HG03378 (cell line): ENCODE results near the gene TRIP12.
"Not testable (repeated sequence)": the region's sequence is repeated elsewhere in the genome, so short reads cannot be mapped to it uniquely, and the experiment has no call there.

Experiments
- ATAC-seq: cut with Tn5 transposase; IDR thresholded peaks from one replicate; pipeline ENCODE4 v1.9.1; 2021; ENCODE audit warnings: mild to moderate bottlenecking, moderate library complexity; ENCODE audit not compliant: unreplicated experiment

The TRIP12 gene

DNA sequence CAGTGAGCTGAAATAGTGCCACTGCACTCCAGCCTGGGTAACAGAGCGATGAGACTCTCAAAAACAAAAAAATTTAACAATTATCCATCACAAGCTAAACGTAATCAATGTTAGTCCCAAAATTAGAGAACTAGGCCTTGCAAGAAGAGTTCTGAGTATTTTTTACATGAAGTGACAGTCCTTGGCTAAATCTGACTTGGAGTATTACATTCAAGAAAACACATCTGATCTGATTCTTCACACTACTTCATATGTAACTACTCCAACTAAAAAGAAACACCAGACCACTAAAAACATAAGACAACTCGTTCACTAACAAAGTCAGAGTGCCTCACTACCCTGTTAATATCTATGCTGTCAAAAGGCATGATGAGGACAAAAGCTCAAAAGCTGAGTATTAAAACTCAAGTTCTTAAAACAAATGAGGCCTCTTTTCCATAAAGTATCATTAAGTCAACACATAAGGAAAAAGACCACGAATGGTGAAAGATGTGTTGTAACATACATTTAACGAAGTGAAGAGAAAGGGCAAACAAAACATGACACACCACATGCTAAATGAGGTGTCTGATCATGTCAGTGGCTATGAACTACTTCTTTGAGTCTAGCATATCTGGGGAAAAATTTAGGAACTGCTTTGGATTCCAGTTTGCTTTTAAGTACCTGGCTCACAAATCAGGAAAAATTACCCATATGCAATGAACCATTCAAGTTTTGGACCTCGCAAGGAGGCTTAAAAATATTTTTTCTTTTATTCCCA lies 42.4 kb downstream of the TRIP12 start:
- no peak for ATAC-seq

DNA sequence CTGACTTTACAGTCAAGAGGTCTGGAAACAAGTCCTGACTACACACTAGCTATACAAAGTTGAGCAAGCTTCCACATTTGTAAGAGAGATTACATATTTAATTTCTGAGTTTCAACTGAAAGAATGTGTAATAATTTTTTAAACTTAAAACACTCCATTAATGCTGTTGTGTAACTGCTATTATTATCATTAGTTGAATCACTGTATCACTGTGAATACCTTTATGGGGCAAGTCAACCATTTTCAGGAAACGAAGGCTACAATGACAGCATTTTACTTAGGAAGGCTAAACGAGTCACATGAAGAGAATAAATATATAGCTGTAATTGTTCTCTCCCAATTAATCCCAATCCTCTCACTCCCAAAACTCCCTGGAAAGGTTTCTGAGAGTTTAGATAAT lies 46.3 kb downstream of the TRIP12 start:
- ATAC-seq = no peak

DNA sequence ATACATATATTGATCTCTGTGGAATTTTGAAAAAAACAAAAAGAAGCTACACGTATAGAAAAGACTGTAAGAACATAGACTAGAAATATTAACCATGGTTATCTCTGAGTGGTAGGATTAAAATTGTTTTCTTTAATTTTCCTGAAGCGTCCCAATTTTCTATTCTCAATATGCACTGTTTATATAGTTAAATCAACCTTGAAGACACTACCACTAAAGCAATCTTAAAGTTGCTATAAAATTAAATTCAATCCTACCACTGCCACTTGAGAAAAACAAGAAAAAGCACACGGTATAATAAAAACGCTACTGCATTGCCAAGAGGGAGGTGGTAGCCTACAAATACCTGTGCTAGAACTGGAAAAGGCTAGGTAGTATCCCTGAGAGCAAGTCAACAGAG lies 47.2 kb downstream of the TRIP12 start:
- no peak for ATAC-seq

DNA sequence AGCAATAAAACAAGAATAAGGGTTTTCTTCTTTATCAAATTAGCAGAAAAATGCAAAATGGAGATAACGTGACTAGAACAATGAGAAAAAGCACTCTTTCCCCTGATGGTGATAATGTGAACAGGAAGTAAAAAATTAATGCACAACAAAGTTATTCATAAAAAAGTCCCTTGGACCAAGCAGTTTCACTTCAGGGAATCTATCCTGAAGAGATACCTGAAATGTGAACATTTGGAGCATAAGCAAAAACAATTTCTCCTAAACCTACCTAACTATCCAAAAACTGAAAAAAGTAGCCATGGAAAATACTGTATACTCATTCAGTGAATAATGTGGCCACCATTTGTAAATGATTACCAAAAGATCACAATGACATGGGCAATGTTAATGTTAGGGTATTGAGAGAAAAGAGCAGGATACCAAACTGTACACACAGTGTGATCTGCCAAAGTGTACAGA lies 48.7 kb downstream of the TRIP12 start:
- peak; percentile 94 for ATAC-seq

DNA sequence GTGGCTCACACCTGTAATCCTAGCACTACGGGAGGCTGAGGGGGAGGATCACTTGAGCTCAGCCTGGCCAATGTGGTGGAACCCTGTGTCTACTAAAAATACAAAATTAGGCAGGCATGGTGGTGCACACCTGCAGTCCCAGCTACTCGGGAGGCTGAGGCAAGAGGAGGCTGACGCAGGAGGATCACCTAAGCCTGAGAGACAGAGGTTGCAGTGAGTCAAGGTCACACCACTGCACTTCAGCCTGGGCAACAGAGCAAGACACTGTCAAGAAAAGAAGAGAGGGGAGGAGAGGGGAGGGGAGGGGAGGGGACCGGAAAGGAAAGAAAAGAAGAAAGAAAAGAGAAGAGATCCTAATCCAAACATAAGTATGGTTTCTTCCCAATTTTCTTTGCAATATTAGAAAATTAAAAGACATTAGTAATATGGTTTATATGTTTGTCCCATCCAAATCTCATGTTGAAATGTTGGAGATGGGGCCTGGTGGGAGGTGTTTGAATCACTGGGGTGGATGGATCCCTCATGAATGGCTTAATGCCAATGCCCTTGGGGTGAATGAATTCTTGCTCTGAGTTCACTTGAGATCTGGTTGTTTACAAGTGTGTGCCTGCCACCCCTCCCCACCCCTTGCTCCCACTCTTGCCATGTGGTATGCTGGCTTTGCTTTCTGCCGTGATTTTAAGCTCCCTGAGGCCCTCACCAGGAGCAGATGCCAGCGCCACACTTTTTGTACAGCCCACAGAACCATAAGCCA lies 50.7 kb downstream of the TRIP12 start:
- no peak for ATAC-seq

DNA sequence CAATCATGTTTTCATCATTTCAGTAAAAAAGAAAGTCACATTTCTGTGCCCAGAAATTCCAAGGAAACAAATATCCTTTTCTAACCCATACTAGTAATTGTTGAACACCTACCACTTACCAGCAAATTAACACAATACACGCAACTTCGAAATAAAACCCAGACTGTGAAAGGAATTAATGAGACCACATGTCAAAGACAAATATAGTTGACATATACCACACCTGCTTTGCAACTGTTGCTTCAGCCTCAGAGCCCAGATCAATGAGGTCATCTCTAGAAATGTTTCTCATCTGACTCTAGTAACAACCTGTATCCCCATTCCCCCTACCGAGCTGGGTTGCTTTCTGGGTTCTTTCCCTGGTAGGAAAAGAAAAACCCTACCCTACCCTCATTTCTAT lies 52.6 kb downstream of the TRIP12 start:
- no peak for ATAC-seq

DNA sequence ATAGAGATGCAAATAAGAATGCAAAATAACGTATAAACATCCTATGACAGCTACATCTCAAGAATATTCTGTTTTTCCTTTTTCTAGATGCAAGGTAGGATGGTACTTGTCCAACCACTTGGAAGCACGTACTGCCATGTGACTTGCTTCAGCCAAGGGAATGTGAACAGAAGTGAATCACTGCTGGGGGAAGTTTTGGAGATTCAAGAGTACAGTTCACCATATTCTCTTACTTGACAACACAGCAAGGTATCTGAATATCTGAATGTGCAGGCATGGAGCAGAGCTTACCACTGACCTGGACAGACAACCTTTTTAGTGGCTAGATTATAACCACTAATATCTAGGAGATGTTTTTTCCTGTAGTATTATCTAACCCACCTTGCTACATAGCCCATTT lies 53.0 kb downstream of the TRIP12 start:
- no peak for ATAC-seq

DNA sequence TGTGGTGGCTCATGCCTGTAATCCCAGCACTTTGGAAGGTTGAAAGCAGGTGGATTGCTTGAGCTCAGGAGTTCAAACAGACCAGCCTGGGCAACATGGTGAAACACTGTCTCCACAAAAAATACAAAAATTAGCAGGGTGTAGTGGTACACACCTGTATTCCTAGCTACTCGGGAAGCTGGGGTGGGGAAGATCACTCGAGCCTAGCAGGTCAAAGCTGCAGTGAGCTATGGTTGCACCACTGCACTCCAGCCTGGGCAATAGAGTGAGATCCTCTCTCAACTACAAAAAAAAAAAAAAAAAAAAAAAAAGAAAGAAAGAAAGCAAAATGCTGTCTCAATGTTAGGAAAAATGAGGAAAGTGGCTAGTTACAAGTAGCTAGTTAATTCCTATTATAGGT lies 56.8 kb downstream of the TRIP12 start:
- no peak for ATAC-seq

DNA sequence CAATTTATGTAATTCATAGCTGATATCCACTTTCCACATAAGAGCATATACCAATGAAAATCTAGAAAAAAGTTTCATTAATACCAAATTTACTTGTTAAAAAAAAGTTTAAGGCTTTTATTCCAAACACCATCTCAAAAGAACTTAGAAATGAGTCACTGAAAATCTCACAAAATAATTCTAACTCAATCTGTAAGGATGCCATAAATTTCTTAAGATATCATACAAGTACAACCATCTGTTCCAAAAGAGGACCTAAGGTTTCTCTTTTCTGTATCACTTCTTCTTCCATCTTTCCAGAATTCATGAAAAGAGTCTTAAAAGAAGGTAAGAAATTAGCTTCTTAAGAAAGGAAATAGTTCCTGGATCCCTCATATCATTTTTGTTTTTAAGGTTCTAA lies 60.4 kb downstream of the TRIP12 start:
- no peak for ATAC-seq

DNA sequence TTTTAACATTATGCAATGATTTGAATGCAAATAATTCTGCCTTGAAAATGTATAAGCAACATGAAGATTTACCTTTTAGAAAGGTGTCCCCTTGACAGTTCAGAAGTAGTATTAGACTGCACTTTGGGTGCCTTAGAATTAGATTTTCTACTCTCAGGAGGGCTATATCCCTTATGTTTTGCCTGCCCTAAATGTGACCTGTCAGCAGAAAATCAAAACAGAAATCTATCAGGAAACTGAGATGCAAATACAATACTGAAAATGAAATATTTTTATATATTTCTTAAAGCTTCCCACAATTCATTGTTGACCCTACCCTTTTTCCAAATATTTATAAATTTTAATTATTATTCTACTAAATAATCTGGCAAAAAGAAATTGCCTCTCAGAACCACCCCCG lies 61.5 kb downstream of the TRIP12 start:
- ATAC-seq = no peak

DNA sequence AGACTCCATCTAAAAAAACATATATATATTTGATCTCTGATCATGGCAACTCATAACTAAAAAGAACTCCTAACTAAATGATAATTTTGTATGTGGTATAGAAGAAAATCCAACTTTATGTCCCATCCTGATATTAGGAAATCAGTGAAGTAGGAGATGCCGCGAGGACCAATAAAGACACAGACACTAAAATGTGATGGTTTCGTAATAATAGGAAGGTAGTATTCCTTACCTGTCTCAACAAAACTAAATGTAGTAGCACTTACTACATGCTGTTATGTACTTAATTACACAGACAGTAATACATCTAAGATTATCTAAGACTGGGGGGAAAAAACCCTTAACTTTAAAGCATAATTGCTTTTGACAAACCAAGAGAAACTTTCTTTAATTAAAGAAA lies 63.5 kb downstream of the TRIP12 start:
- ATAC-seq = no peak

DNA sequence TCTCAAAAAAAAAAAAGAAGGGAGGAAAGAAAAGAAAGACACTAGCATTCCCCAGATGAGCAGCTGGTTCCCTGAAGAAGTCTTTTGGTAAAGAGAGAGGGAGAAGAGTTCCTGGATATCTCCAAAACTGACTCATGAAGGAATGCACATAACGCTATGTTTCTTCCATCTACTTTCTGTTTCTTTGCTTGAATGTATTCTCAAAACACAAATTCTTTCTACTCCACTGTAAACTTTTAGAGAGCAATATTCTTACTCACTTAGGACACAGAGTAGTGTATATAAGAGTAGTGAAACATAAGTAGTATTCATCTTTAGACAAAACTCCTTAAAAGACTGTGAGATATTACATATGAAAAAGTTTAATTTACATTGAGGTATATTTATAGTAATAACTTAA lies 64.2 kb downstream of the TRIP12 start:
- no peak for ATAC-seq

DNA sequence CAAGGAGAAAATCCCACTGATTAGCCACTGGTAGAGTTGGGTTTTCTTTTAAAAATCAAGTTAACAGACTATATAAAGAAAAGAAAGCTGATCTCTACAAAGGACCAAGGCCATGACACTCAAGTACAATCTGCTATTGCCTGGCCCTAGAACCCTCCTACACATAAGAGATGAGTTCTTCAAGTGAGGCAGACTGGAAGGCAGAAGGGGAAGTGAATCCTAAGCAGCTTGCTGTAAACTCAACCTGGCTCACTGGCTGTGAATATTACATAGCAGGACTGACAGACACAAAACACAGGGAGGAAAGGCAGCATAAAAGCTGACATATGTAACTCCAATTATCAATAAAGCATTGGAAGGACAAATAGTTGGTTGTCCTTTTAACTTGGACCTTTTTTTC lies 65.4 kb downstream of the TRIP12 start:
- ATAC-seq = peak; percentile 93

DNA sequence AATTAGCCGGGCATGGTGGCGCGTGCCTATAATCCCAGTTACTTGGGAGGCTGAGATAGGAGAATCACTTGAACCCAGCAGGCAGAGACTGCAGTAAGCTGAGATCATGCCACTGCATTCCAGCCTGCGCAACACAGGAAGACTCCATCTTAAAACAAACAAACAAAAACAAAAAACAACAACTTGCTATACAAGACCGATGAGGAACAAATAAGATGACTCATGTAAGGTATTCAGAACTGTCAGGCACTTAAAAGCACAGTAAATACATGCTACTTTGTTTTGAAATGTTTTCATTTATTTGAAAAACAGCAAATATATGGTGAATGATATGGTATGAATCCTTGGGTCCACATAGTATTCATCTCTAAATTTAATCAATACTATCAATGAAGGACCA lies 66.7 kb downstream of the TRIP12 start:
- no peak for ATAC-seq

DNA sequence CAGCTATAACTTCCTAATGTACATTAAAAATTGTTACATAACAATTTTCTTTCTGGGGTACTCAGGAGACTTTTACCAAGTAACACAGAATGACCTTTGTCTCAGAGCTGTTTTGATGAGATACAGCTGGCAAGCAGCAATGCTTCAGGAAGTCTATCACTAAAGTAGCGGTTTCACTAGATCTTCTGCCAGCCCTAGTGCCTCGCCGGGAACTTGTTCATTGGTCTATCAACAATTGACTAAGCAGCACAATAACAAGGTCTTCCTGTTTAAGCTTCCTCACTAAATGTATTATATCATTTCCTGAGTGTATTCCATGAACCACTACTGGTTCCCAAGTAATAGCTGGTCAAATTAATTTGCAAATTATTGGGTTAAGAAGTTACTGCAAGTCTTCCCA lies 69.2 kb downstream of the TRIP12 start:
- peak; percentile 66 for ATAC-seq

DNA sequence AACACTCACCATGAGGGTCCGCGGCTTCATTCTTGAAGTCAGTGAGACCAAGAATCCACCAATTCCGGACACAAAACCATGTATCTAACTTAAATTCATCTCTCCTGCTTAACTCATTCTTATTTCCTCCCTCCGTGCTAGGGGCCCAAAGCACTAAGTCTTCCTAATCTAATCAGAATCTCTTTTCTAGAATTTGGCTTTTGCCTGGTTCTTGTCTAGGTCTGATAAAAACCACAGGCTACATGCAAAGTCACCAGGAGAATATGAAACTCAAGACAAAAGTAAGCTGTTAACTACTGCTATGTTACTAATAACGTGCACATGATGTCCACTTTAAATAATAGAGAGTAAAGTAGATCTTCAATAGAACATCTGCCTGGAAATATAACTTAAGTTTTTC lies 69.9 kb downstream of the TRIP12 start:
- no peak for ATAC-seq

DNA sequence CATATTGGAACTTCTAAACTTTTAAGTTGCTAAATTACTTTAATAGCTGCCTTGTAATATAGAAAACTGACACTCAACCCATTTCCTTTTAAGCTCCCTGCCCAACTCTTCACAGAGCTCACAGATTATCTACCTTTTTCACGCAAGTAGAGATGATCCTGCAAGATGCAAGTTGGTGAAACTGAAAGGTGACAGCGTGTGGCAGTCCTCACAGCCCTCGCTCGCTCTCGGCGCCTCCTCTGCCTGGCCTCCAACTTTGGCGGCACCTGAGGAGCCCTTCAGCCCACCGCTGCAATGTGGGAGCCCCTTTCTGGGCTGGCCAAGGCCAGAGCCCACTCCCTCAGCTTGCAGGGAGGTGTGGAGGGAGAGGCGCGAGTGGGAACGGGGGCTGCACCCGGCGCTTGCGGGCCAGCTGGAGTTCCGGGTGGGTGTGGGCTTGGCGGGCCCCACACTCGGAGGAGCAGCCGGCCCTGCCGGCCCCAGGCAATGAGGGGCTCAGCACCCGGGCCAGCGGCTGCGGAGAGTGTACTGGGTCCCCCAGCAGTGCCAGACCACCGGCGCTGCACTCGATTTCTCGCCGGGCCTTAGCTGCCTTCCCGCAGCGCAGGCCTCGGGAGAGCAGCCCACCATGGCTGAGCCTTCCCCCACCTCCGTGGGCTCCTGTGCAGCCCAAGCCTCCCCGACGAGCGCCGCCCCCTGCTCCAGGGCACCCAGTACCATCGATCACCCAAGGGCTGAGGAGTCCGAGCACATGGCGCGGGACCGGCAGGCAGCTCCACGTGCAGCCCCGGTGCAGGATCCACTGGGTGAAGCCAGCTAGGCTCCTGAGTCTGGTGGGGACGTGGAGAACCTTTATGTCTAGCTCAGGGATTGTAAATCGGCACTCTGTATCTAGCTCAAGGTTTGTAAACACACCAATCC lies 71.2 kb downstream of the TRIP12 start:
- not testable (repeated sequence) for ATAC-seq

DNA sequence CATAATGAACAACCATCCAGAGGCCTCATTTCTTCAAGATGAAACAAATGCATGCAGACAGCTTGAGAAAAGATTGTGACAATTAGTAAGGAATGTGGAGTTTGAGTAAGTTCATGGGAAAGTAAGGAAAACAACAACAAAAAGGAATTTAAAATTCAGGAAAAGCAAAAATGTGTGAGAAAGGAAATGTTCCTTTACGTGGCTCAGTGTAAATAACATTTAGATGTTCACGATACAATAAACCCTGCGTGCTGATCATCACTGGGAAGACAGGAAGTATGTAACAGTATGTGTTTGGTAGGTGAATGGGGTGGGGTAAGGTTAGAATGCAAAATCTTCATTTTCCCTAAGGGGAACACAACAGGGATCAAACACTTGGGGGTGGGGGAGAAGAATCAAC lies 72.7 kb downstream of the TRIP12 start:
- no peak for ATAC-seq

DNA sequence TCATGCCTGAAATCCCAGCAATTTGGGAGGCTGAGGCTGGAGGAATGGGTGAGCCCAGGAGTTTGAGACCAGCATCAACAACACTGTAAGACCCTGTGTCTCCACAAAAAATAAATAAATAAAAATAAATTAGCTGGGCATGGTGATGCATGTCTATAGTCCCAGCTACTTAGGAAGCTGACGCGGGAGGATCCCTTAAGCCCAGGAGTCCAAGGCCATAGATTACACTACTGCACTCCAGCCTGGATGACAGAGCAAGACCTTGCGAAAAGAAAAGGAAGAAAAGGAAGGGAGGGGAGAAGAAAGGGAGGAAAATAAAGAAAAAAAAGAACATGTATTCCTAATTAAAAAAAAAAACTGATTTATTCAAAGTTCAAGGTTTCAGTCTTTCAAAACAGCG lies 78.2 kb downstream of the TRIP12 start:
- no peak for ATAC-seq

DNA sequence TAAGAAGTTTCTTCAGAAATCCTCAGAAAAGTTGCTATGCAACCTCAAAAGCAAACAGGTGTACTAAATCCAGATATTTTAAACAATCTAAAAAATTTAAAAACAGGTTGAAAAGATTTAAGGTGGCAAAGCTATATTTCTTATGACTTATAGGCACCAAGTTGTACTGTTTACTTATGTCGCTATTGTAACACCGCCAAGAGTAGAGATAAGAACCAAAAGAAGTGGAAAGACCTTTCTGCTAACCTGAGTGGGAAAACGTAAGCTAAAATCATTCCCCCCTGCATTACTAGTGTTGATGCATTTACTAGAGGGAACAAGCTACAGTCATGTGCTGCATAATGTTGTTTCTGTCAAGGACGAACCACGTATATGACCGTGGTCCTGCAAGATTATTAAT lies 83.1 kb downstream of the TRIP12 start:
- no peak for ATAC-seq

DNA sequence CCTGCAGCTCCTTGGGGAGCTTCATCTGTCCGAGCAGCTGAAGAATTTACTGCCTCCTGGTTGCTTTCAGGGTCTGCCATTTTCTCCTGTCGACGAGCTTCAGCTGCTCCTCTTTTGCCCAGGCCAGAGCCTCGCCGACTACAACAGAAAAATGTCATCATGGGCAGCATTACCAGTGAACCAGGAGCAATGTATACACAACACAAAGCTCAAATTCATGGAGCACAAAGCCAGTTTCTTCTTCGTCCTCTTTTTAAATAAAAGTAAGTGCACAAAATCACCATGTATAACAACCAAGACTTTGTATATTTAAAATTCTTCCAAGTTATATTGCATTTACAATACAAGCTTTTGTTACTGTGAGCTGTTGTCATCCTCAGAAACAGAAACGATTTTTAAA lies 85.0 kb downstream of the TRIP12 start:
- ATAC-seq = no peak
